SK-N-SH (cell line): ENCODE results near the gene RILP. TPM values are rescaled to one million over a fixed set of nuclear protein-coding genes. Genes with fewer than 3 reads are reported as not detected.
"Not testable (repeated sequence)": the region's sequence is repeated elsewhere in the genome, so short reads cannot be mapped to it uniquely, and the experiment has no call there.

Source experiments
- CTCF ChIA-PET: fragments of 300-600, 350-600 bp; formaldehyde crosslinking; extraction: SDS; loops from one replicate; lab custom pipeline; 2021; lab: Yijun Ruan, JAX
- POLR2A ChIA-PET: fragments of 350-600 bp; sonication (Branson Sonifier 250); formaldehyde crosslinking; extraction: SDS; loops from one replicate; lab custom pipeline; 2020; ENCODE audit warnings: antibody characterized with exemption, inconsistent platforms; lab: Yijun Ruan, JAX
- DNase-seq: peaks from one replicate; pipeline ENCODE4 v3.0.0; 2012
- H2AFZ ChIP-seq: fragments of 200-600 bp; sonication (generic); 2 replicates; pipeline ENCODE4 v1.8.1; 2016; ENCODE audit warnings: antibody characterized with exemption, mild to moderate bottlenecking, low read depth
- H3F3A ChIP-seq: fragments of 200-600 bp; sonication (generic); replicated peaks from 2 replicates; pipeline ENCODE3; 2016; ENCODE audit warnings: antibody characterized with exemption, mild to moderate bottlenecking; ENCODE audit not compliant: insufficient read depth
- H3K27ac ChIP-seq, 2 experiments: fragments of 200-500 bp in 1 of 2; fragments of 200-600 bp in 1 of 2; sonication (Bioruptor generic) in 1 of 2; sonication (generic), shearing (Covaris generic) in 1 of 2; 2 replicates each; pipeline versions ENCODE4 v1.5.1 to v1.6.1; 2014 to 2016; ENCODE audit warnings: low read depth in 2 of 2, inconsistent platforms in 1 of 2, low read length in 1 of 2, mild to moderate bottlenecking in 1 of 2, mixed read lengths in 1 of 2
- H3K27me3 ChIP-seq: fragments of 200-600 bp; sonication (generic), shearing (Covaris generic); 2 replicates; pipeline ENCODE4 v1.6.1; 2016; ENCODE audit warnings: mixed run types; ENCODE audit not compliant: insufficient read depth
- H3K36me3 ChIP-seq, 2 experiments: fragments of 200-500 bp in 1 of 2; fragments of 200-600 bp in 1 of 2; sonication (Bioruptor generic) in 1 of 2; sonication (generic) in 1 of 2; replicated peaks in 1 of 2; 2 replicates each; pipeline versions ENCODE3 to v1.5.1; 2014 to 2016; ENCODE audit warnings: low read length in 1 of 2, mild to moderate bottlenecking in 1 of 2; ENCODE audit not compliant: insufficient read depth in 2 of 2, control insufficient read depth in 1 of 2
- H3K4me1 ChIP-seq, 2 experiments: fragments of 200-500 bp in 1 of 2; fragments of 200-600 bp in 1 of 2; sonication (Bioruptor generic) in 1 of 2; sonication (generic), shearing (Covaris generic) in 1 of 2; 2 replicates each; pipeline versions ENCODE4 v1.5.1 to v1.6.1; 2014 to 2016; ENCODE audit warnings: low read depth in 1 of 2, low read length in 1 of 2, mixed run types in 1 of 2; ENCODE audit not compliant: insufficient read depth in 2 of 2, control insufficient read depth in 1 of 2
- H3K4me2 ChIP-seq: fragments of 200-600 bp; sonication (generic), shearing (Covaris generic); 2 replicates; pipeline ENCODE4 v1.6.1; 2017; ENCODE audit warnings: mixed run types
- H3K4me3 ChIP-seq, 2 experiments: fragments of 200-500 bp in 1 of 2; fragments of 200-600 bp in 1 of 2; sonication (Bioruptor generic) in 1 of 2; sonication (generic), shearing (Covaris generic) in 1 of 2; 2 replicates each; pipeline versions ENCODE4 v1.5.1 to v1.8.1; 2014 to 2016; ENCODE audit warnings: low read depth in 2 of 2, inconsistent platforms in 1 of 2, low read length in 1 of 2, mild to moderate bottlenecking in 1 of 2, mixed read lengths in 1 of 2, moderate library complexity in 1 of 2
- H3K79me2 ChIP-seq: fragments of 200-600 bp; sonication (generic); 2 replicates; pipeline ENCODE4 v1.8.1; 2017; ENCODE audit warnings: mild to moderate bottlenecking; ENCODE audit not compliant: insufficient read depth
- H3K9ac ChIP-seq: fragments of 200-600 bp; sonication (generic); 2 replicates; pipeline ENCODE4 v1.6.1; 2017; ENCODE audit warnings: mixed run types
- H3K9me2 ChIP-seq: fragments of 200-600 bp; sonication (generic); 2 replicates; pipeline ENCODE4 v1.6.1; 2017; ENCODE audit warnings: mixed run types
- H3K9me3 ChIP-seq: fragments of 200-600 bp; sonication (generic); 2 replicates; pipeline ENCODE4 v1.6.1; 2017; ENCODE audit warnings: mixed run types, mild to moderate bottlenecking, moderate library complexity
- H4K20me1 ChIP-seq: fragments of 200-600 bp; sonication (generic); 2 replicates; pipeline ENCODE4 v1.6.1; 2017; ENCODE audit warnings: mild to moderate bottlenecking, mixed run types; ENCODE audit not compliant: insufficient read depth
- CHD2 ChIP-seq: fragments of 150-350 bp; IDR thresholded peaks from 2 replicates; pipeline ENCODE4 v1.6.1; 2018; ENCODE audit warnings: low read length; ENCODE audit not compliant: partially characterized antibody
- MEF2A ChIP-seq: IDR thresholded peaks from 2 replicates; pipeline ENCODE4 v1.4.0; 2012; ENCODE audit warnings: low read depth, borderline replicate concordance
- NRF1 ChIP-seq: IDR thresholded peaks from 2 replicates; pipeline ENCODE4 v1.6.1; 2012; ENCODE audit warnings: low read depth, mild to moderate bottlenecking, low read length
- PBX3 ChIP-seq: IDR thresholded peaks from 2 replicates; pipeline ENCODE4; 2012
- RCOR1 ChIP-seq: fragments of 150-350 bp; IDR thresholded peaks from 2 replicates; pipeline ENCODE4 v1.6.1; 2017; ENCODE audit warnings: antibody characterized with exemption, low read length
- RFX5 ChIP-seq: IDR thresholded peaks from 2 replicates; pipeline ENCODE4 v1.6.1; 2012; ENCODE audit warnings: mild to moderate bottlenecking, improper control_type of control experiment, low read length
- ZBTB33 ChIP-seq: IDR thresholded peaks from 2 replicates; pipeline ENCODE4 v1.4.0; 2012; ENCODE audit warnings: low read depth, borderline replicate concordance
- WGBS: methylation state at CpG from one replicate; pipeline ENCODE4 v1.1.6; 2017; ENCODE audit warnings: low lambda C conversion rate; 5-methylcytosine and 5-hydroxymethylcytosine counted together
- polyA plus RNA-seq, 3 experiments: library from polyadenylated mRNA; depleted of rRNA; stranded (reverse); fragments of >200 nt; gene quantifications; 2 replicates each; pipeline ENCODE4 v1.2.3, GENCODE V29; 2012
- TF ChIP-seq, protein P1 (sequence below): IDR thresholded peaks from 2 replicates; pipeline ENCODE4 v1.4.0; 2012; ENCODE audit warnings: low read depth
- TF ChIP-seq, protein P2 (sequence below): IDR thresholded peaks from 2 replicates; pipeline ENCODE4 v1.4.0; 2012; ENCODE audit warnings: low read depth, borderline replicate concordance
- TF ChIP-seq, protein P3 (sequence below): fragments of 150-350 bp; IDR thresholded peaks from 2 replicates; pipeline ENCODE4 v1.6.1; 2017; ENCODE audit warnings: antibody characterized with exemption, low read length, low read depth, borderline replicate concordance

The RILP gene
- polyA plus RNA-seq, 1 of the 3 experiments (the other 2 are of a cell fraction), result 3.8 TPM

- peaks cover 21% of the 10 kb centered on the region for H4K20me1 ChIP-seq
- WGBS, result 96% methylated on average over 24 of the region's 26 CpGs
Measured at GRCh38 chr17:1673041-1673785, 23.5 kb upstream of the RILP start.

GRCh38 chr17:1663934-1664333, 14.3 kb upstream of the RILP start:
- H3K9ac ChIP-seq, H2AFZ ChIP-seq, DNase-seq, H3K27me3 ChIP-seq, H3F3A ChIP-seq, H3K9me3 ChIP-seq, H3K4me2 ChIP-seq, H3K9me2 ChIP-seq, H3K4me3 ChIP-seq, H3K27ac ChIP-seq, H3K4me1 ChIP-seq, POLR2A ChIA-PET: not testable (repeated sequence)
- Histone ChIP-seq H3K79me2 (peaks cover 56% of the 10 kb centered on the region), H4K20me1 (peaks cover 20% of the 10 kb centered on the region; the same call in 1 of the 2 replicates), H3K36me3 (peaks cover 57 to 83% of the 10 kb centered on the region in 2 experiments)
- 99% methylated on average over 5 of the region's 5 CpGs for WGBS
- CTCF ChIA-PET, result interaction anchor here (1.1 to 1.2 kb wide), 2 partner anchors 9 to 14 kb away, joined by 3 read pairs; partner anchors contain the start of gene RILP

More at GRCh38 chr17:1673041-1673785, 23.5 kb upstream of the RILP start:
- Histone ChIP-seq H3K36me3 (peaks cover 68 to 79% of the 10 kb centered on the region in 2 experiments), H3K9ac (no peak overlapping the region), H3K4me2 (no peak overlapping the region), H3K79me2 (peaks cover 28% of the 10 kb centered on the region), H2AFZ (no peak overlapping the region), H3K9me2 (no peaks in the 10 kb centered on the region), H3K9me3 (no peaks in the 10 kb centered on the region), H3K4me3 (no peak overlapping the region), H3K27me3 (no peaks in the 10 kb centered on the region), H3K27ac (no peak overlapping the region), H3F3A (peaks cover 39% of the 10 kb centered on the region), H3K4me1 (peaks cover 0 to 2% of the 10 kb centered on the region in 2 experiments; a peak in 1 of 4 replicates)
- CTCF ChIA-PET, result interaction anchor here (1.2 to 1.5 kb wide), 2 partner anchors 9 to 10 kb away, joined by 3 to 5 read pairs; no protein-coding TSS in a partner anchor
- POLR2A ChIA-PET, result no interaction called here
- DNase-seq, result no peak
- no peak for TF ChIP-seq ZBTB33
- TF ChIP-seq MEF2A, result no peak
- TF ChIP-seq CHD2, result no peak
- TF ChIP-seq, protein P1, sequence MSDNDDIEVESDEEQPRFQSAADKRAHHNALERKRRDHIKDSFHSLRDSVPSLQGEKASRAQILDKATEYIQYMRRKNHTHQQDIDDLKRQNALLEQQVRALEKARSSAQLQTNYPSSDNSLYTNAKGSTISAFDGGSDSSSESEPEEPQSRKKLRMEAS, result no peak
- no peak for TF ChIP-seq NRF1
- TF ChIP-seq RCOR1, result no peak
- TF ChIP-seq RFX5, result no peak

- Histone ChIP-seq H3K9ac (no peak overlapping the region), H2AFZ (no peak overlapping the region), H3F3A (peaks cover 3% of the 10 kb centered on the region), H3K9me3 (no peaks in the 10 kb centered on the region), H3K4me1 (no peaks in the 10 kb centered on the region), H3K27me3 (no peaks in the 10 kb centered on the region), H4K20me1 (0 out of 2 replicates have a peak, but pooled peaks cover 10% of the 10 kb centered on the region), H3K27ac (no peak overlapping the region), H3K4me3 (no peak overlapping the region), H3K36me3 (peaks cover 72 to 98% of the 10 kb centered on the region in 2 experiments), H3K4me2 (no peak overlapping the region), H3K79me2 (peaks cover 30% of the 10 kb centered on the region), H3K9me2 (no peaks in the 10 kb centered on the region)
- DNase-seq, result no peak
- 96% methylated on average over 12 of the region's 12 CpGs for WGBS
- ChIA-PET POLR2A (interaction anchor here (1.1 kb wide), 1 partner anchor 11 kb away, joined by 3 read pairs; the partner anchor contains the start of gene RILP), CTCF (interaction anchor here (1.0 to 6.8 kb wide), 4 partner anchors 8 to 53 kb away, joined by 3 to 47 read pairs (median 6); partner anchors contain the start of gene RILP)
- TF ChIP-seq PBX3 (no peak), CHD2 (no peak), MEF2A (no peak)
- TF ChIP-seq, protein P2, sequence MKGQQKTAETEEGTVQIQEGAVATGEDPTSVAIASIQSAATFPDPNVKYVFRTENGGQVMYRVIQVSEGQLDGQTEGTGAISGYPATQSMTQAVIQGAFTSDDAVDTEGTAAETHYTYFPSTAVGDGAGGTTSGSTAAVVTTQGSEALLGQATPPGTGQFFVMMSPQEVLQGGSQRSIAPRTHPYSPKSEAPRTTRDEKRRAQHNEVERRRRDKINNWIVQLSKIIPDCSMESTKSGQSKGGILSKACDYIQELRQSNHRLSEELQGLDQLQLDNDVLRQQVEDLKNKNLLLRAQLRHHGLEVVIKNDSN, result no peak
- TF ChIP-seq, protein P3, sequence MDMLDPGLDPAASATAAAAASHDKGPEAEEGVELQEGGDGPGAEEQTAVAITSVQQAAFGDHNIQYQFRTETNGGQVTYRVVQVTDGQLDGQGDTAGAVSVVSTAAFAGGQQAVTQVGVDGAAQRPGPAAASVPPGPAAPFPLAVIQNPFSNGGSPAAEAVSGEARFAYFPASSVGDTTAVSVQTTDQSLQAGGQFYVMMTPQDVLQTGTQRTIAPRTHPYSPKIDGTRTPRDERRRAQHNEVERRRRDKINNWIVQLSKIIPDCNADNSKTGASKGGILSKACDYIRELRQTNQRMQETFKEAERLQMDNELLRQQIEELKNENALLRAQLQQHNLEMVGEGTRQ, result no peak
Measured at GRCh38 chr17:1661045-1661444, 11.4 kb upstream of the RILP start.
